Activated CD8-positive, alpha-beta memory T cell treated with anti-CD3 and anti-CD28 coated beads, Interleukin-2, amount 50 U/mL, for 24 hours (primary cell): ENCODE data around the gene HECTD4.

Source experiments
- DNase-seq: peaks from one replicate; pipeline ENCODE4 v3.0.0-alpha.2; 2020; ENCODE audit errors: extremely low read depth

The HECTD4 gene

GRCh38 chr12:112208301-112208910 lies 173.8 kb downstream of the HECTD4 start:
- no peak for DNase-seq

GRCh38 chr12:112207397-112207924 lies 174.8 kb downstream of the HECTD4 start:
- no peak for DNase-seq

- DNase-seq = no peak
These were observed 175.3 kb downstream of the HECTD4 start for GRCh38 chr12:112206944-112207343.

GRCh38 chr12:112199136-112199535 lies 183.1 kb downstream of the HECTD4 start:
- no peak for DNase-seq

- DNase-seq = peak; percentile 10
These were observed 184.0 kb downstream of the HECTD4 start for GRCh38 chr12:112198120-112198733.

- no peak for DNase-seq
These were observed 185.9 kb downstream of the HECTD4 start for GRCh38 chr12:112196196-112196875.

- no peak for DNase-seq
These were observed 187.5 kb downstream of the HECTD4 start for GRCh38 chr12:112194601-112195247.

GRCh38 chr12:112192475-112192874 lies 189.8 kb downstream of the HECTD4 start:
- no peak for DNase-seq

- DNase-seq = no peak
These were observed 190.3 kb downstream of the HECTD4 start for GRCh38 chr12:112191840-112192321.

GRCh38 chr12:112191201-112191600 lies 191.0 kb downstream of the HECTD4 start:
- no peak for DNase-seq

GRCh38 chr12:112190231-112191025 lies 191.8 kb downstream of the HECTD4 start:
- DNase-seq = no peak

GRCh38 chr12:112188130-112188830 lies 194.0 kb downstream of the HECTD4 start:
- DNase-seq = no peak

- DNase-seq = no peak
These were observed 196.9 kb downstream of the HECTD4 start for GRCh38 chr12:112185093-112185923.

- DNase-seq = no peak
These were observed 198.0 kb downstream of the HECTD4 start for GRCh38 chr12:112184056-112184887.

GRCh38 chr12:112183141-112184021 lies 198.8 kb downstream of the HECTD4 start:
- no peak for DNase-seq

- no peak for DNase-seq
These were observed 199.7 kb downstream of the HECTD4 start for GRCh38 chr12:112182499-112182898.

- DNase-seq = no peak
These were observed 201.8 kb downstream of the HECTD4 start for GRCh38 chr12:112180422-112180821.

GRCh38 chr12:112179916-112180315 lies 202.3 kb downstream of the HECTD4 start:
- no peak for DNase-seq
